Fibroblast of the aortic adventitia (primary cell): ENCODE measurements around the gene CPLANE2. TPM values are rescaled to one million over a fixed set of nuclear protein-coding genes. Genes with fewer than 3 reads are reported as not detected.
"Not testable (repeated sequence)": the region's sequence is repeated elsewhere in the genome, so short reads cannot be mapped to it uniquely, and the experiment has no call there.

Source experiments
- DNase-seq: peaks from one replicate; pipeline ENCODE4 v3.0.0-alpha.2; 2010; ENCODE audit warnings: low read depth
- H3K4me3 ChIP-seq: 2 replicates; pipeline ENCODE4 v1.5.1; 2011; ENCODE audit warnings: low read depth, mild to moderate bottlenecking, control low read depth, low read length, moderate library complexity
- CTCF ChIP-seq: IDR thresholded peaks from 2 replicates; pipeline ENCODE4 v1.5.1; 2011; ENCODE audit warnings: mild to moderate bottlenecking, low read length, control low read depth, inconsistent platforms; ENCODE audit not compliant: insufficient read depth
- total RNA-seq: library from RNA; depleted of rRNA; stranded (reverse); fragments of >200 nt; gene quantifications from 2 replicates; pipeline ENCODE4 v1.2.3, GENCODE V29; 2012; ENCODE audit warnings: low replicate concordance

The CPLANE2 gene
- total RNA-seq, 1 donor = 7.5 TPM

- peak; percentile 47 for DNase-seq
- H3K4me3 ChIP-seq = no peak overlapping the region
- TF ChIP-seq CTCF = no peak
These were observed 30.8 kb upstream of the CPLANE2 start for GRCh38 chr1:16267690-16268180.

- TF ChIP-seq CTCF = no peak
- peak; percentile 71 for DNase-seq
- H3K4me3 ChIP-seq = no peak overlapping the region
These were observed 29.6 kb upstream of the CPLANE2 start for GRCh38 chr1:16266411-16267118.

- H3K4me3 ChIP-seq = no peak overlapping the region
- no peak for DNase-seq
- TF ChIP-seq CTCF = no peak
These were observed 25.1 kb upstream of the CPLANE2 start for GRCh38 chr1:16262067-16262466.

- no peak for TF ChIP-seq CTCF
- DNase-seq = peak; percentile 39
- no peak overlapping the region for H3K4me3 ChIP-seq
These were observed 23.8 kb upstream of the CPLANE2 start for GRCh38 chr1:16260814-16261213.

DNA sequence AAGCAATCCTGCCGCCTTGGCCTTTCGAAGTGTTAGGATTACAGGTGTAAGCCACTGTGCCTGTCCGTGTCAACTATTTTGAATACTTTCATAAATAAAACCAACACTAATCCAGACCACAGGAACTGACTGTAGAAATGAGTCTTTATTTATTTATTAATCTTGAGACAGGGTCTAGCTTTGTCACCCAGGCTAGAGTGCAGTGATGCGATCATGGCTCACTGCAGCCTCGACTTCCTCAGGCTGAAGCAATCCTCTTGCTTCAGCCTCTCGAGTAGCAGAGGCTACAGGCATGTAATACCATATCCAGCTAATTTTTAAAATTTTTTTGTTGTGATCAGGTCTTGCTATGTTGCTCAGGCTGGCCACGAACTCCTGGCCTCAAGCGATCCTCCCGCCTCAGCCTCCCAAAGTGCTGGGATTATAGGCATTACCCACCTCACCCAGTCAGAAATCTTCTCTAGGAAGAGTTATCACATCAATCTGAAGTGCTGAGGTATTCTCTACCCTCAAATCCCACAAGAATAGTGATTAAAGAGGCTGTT, 21.7 kb upstream of the CPLANE2 start:
- no peak for DNase-seq
- no peak for TF ChIP-seq CTCF
- no peak overlapping the region for H3K4me3 ChIP-seq

DNA sequence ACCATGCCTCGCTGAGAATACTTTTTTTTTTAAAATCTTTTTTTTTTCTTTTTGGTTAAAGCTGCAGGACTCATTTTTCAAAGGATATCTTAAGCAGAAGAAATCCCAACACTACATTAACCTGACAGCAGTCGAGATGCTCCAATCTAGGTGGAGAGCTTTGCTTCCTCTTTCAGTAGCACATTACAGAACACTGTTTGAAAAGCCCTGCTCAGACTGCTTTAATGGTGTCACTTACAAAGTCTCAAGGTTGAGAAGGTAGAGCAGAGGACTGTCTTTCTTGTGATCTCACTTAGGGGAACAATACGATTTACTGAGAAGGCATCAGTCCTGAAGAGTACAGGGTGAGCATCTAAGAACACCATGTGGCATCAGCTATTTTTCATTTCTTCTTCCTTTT, 21.0 kb upstream of the CPLANE2 start:
- no peak for DNase-seq
- H3K4me3 ChIP-seq = no peak overlapping the region
- no peak for TF ChIP-seq CTCF

DNA sequence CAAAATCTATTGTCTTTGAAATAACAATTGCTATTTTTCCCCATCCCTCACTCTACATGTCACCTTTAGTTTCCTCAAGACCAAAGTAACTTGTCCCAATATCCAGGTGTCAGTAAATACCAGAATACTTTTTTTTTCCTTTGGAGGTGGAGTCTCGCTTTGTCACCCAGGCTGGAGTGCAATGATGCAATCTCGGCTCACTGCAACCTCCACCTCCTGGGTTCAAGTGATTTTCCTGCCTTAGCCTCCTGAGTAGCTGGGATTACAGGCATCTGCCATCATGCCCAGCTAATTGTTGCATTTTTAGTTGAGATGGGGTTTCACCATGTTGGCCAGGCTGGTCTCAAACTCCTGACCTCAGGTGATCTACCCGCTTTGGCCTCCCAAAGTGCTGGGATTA, 20.6 kb upstream of the CPLANE2 start:
- not testable (repeated sequence) for DNase-seq, H3K4me3 ChIP-seq
